ENCODE data around the gene SP140. TPM values are rescaled to one million over a fixed set of nuclear protein-coding genes. Genes with fewer than 3 reads are reported as not detected.

The SP140 gene
- total and polyA plus RNA-seq, 7 donors = under 0.01 to 19.2 (median 2.1) TPM; not detected in 2

DNA sequence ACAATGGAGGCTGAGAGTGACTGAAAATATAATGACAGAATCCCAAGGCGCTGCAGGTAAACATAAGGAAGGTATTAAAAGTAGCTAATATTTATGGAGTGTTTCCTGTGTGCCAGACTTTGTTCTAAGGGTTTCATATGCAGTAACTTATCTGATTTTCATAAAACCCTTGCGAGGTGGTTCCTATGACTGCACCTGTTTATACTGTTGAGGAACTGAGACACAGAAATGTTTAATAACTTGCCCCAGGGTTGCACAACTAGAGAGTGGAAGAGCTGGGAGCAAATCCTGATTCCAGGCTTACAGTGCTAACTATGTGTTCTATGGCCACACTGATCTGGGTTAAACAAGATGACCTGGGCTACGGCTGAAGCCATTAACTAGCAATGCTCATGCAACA is 8.1 kb upstream of the SP140 start:
- no peaks in the 10 kb centered on the region for H3K9me3 ChIP-seq
- intact Hi-C loops (cut with DNase I) = loop anchor here (5.0 kb wide), 1 partner anchor 195 kb away; no protein-coding TSS in a partner anchor
- no peak for DNase-seq
- no peak overlapping the region for H3K27ac ChIP-seq
- no peaks in the 10 kb centered on the region for H3K27me3 ChIP-seq
- peaks cover 0 to 26% (median 19%) of the 10 kb centered on the region in 4 donors for H3K4me1 ChIP-seq
- H3K36me3 ChIP-seq = peaks cover 0 to 43% (median 16%) of the 10 kb centered on the region in 4 donors
- H3K4me3 ChIP-seq = no peak overlapping the region
- no peak for TF ChIP-seq POLR2A (IDR thresholded peaks at IDR 0.05)
- TF ChIP-seq, protein P1, sequence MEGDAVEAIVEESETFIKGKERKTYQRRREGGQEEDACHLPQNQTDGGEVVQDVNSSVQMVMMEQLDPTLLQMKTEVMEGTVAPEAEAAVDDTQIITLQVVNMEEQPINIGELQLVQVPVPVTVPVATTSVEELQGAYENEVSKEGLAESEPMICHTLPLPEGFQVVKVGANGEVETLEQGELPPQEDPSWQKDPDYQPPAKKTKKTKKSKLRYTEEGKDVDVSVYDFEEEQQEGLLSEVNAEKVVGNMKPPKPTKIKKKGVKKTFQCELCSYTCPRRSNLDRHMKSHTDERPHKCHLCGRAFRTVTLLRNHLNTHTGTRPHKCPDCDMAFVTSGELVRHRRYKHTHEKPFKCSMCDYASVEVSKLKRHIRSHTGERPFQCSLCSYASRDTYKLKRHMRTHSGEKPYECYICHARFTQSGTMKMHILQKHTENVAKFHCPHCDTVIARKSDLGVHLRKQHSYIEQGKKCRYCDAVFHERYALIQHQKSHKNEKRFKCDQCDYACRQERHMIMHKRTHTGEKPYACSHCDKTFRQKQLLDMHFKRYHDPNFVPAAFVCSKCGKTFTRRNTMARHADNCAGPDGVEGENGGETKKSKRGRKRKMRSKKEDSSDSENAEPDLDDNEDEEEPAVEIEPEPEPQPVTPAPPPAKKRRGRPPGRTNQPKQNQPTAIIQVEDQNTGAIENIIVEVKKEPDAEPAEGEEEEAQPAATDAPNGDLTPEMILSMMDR (IDR thresholded peaks at IDR 0.05) = no peak
- TF ChIP-seq EP300 (IDR thresholded peaks at IDR 0.05) = no peak
- no peak for TF ChIP-seq POLR2AphosphoS5 (IDR thresholded peaks at IDR 0.05)
- 76 to 91% methylated on average over 3 of the region's 3 CpGs for WGBS, 2 donors

DNA sequence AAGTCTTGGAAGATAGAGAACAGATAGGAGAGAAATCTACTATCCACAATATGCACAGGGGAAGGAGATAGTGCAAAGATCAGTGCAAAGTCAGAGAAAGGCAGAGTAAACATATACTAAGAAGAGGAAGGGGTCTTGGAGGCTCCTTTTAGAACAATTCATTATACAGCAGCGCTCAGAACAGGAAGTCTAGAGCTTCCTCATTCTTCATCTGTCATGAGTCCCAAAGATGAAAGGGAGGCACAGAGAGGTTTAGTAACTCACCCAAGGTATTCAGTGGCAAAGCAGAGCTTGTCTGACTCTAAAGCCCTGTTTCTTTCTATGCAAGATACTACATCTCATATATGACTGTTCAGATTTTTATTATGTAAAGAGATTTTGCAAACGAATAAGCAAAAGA is 7.1 kb upstream of the SP140 start:
- Histone ChIP-seq H3K36me3 (peaks cover 0 to 34% (median 11%) of the 10 kb centered on the region in 4 donors), H3K4me3 (peak overlapping the region in 2 of 4 donors; percentile 56 to 66), H3K9me3 (no peaks in the 10 kb centered on the region), H3K27ac (peak overlapping the region in 2 of 4 donors; percentile 76 to 80), H3K27me3 (no peaks in the 10 kb centered on the region), H3K4me1 (peaks cover 0 to 26% (median 19%) of the 10 kb centered on the region in 4 donors)
- TF ChIP-seq EP300 (IDR thresholded peaks at IDR 0.05) (no peak), POLR2A (IDR thresholded peaks at IDR 0.05) (no peak), POLR2AphosphoS5 (IDR thresholded peaks at IDR 0.05) (no peak)
- TF ChIP-seq, protein P1 (IDR thresholded peaks at IDR 0.05) = no peak
- intact Hi-C loops (cut with DNase I) = loop anchor here (5.0 kb wide), 1 partner anchor 194 kb away; no protein-coding TSS in a partner anchor
- WGBS, 2 donors = 34 to 51% methylated on average over 2 of the region's 2 CpGs
- no peak for DNase-seq

DNA sequence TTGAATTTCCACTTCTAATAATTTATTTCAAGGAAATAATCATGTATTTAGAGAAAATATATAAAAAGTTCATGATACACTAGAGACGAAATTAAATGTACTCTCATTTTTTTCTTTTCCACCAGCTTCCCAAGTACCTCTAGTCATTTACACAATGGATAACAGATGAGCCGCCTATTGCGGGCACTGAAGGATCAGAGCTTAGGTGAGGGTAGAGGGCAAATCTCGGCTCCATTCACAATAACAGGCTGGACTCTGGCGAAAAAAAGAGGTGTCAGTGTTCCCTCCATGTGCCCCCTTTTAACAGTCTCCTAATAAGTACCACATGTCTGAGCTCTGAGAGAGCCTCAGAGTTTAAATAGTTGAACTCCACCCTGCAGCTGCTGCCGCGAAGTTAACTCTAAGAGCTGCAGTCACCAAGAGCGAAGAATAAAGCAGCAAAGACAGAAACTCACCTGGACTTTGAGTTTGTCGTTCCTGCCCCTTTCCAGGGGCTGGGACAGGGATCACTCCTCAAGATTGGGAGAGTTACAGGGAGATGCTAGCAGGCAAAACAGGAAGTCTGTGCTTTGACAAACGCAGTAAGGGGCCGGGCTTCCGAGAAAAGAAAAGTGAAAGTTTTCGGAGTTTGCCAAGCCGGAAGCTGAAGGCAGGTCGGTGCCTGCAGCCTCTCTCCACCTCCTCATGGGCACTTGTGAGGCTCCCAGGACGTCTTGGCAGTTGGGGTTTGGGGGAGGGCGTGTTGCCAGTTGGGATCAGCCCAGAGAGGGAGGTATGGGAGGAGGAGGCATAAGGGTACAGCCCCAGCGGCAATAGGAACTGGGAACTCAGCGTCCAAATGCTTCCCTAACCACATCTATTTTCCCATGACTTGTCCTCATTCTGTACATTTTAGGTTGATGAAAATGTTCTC is 5.9 kb upstream of the SP140 start, which contains the start of gene SP110:
SP110 (minus strand) TSS at position 566 of the 913 bp plus-strand sequence. CDS start 3,057 bp downstream, outside the sequence.
- intact Hi-C loops (cut with DNase I) = loop anchor here (5.0 kb wide), 1 partner anchor 193 kb away; no protein-coding TSS in a partner anchor
- peak; percentile 89 for DNase-seq

DNA sequence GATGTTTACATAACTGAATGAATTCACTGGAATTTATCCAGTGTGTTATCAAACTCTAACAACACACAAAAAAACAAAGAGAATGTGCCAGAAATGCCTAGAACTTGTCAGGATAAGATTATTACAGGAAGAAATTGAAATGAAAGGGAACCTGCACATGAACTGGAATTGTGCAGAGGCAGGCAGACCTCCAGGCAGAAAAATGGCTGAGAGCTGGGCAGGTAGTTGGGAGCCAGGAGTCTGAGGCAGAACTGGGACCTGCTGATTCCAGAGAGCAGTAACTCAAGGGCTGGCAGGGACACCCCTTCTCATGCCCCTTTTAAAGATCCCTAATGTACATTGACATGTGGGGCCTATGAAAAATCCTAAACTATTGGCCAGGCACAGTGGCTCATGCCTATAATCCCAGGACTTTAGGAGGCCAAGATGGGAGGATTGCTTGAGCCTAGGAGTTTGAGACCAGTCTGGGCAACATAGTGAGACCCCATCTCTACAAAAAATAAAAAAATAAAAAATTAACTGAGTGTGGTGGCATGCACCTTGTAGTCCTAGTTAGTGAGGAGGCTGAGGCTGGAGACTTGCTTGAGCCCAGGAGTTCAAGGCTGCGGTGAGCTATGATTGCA is 5.1 kb upstream of the SP140 start:
- Histone ChIP-seq H3K36me3 (peaks cover 0 to 15% (median 5%) of the 10 kb centered on the region in 4 donors), H3K9me3 (no peaks in the 10 kb centered on the region), H3K4me1 (peaks cover 0 to 26% (median 19%) of the 10 kb centered on the region in 4 donors), H3K4me3 (peak overlapping the region; percentile 52 to 66 (median 56)), H3K27ac (peak overlapping the region; percentile 76 to 80 (median 78)), H3K27me3 (no peaks in the 10 kb centered on the region)
- intact Hi-C loops (cut with DNase I) = no loop called here
- TF ChIP-seq POLR2A (IDR thresholded peaks at IDR 0.05) (no peak), EP300 (IDR thresholded peaks at IDR 0.05) (no peak), POLR2AphosphoS5 (IDR thresholded peaks at IDR 0.05) (no peak)
- TF ChIP-seq, protein P1 (IDR thresholded peaks at IDR 0.05) = no peak
- 96 to 97% methylated on average over 1 of the region's 1 CpG for WGBS, 2 donors
- no peak for DNase-seq

More for the DNA sequence above, 5.9 kb upstream of the SP140 start, which contains the start of gene SP110:
- TF ChIP-seq POLR2AphosphoS5 (IDR thresholded peaks at IDR 0.05) (peak; percentile 36 to 71 (median 68)), POLR2A (IDR thresholded peaks at IDR 0.05) (peak in 1 of 2 donors; percentile 9), EP300 (IDR thresholded peaks at IDR 0.05) (no peak)
- TF ChIP-seq, protein P1 (IDR thresholded peaks at IDR 0.05) = no peak
- H3K9me3 ChIP-seq = no peaks in the 10 kb centered on the region
- H3K4me3 ChIP-seq = peak within 1 kb of the TSS; percentile 52 to 66 (median 56)
- peak within 1 kb of the TSS; percentile 76 to 80 (median 78) for H3K27ac ChIP-seq
- no peaks in the 10 kb centered on the region for H3K27me3 ChIP-seq
- peaks cover 0 to 26% (median 19%) of the 10 kb centered on the region in 4 donors for H3K4me1 ChIP-seq
- WGBS, 2 donors = 1% methylated on average over 19 of the region's 19 CpGs
- H3K36me3 ChIP-seq = peaks cover 0 to 23% (median 6%) of the 10 kb centered on the region in 4 donors

All from sigmoid colon (tissue), 7 donors.